Liver (tissue), 9 donors: Measurements from ENCODE around the gene SNX20. TPM values are rescaled to one million over a fixed set of nuclear protein-coding genes. Genes with fewer than 3 reads are reported as not detected.

Experiments used
- DNase-seq: peaks from one replicate; pipeline ENCODE4 v3.0.0-alpha.2; 2017; ENCODE audit warnings: low spot score
- H3K27ac ChIP-seq, 2 donors: one replicate each; pipeline ENCODE4 v1.7.0; 2013; ENCODE audit warnings: inconsistent platforms in 2 of 2, low read length in 2 of 2, control low read depth in 1 of 2, low read depth in 1 of 2, mild to moderate bottlenecking in 1 of 2
- H3K27me3 ChIP-seq, 4 donors: one replicate each; pipeline versions ENCODE4 v1.6.1 to v1.7.0; 2013; ENCODE audit warnings: low read length in 3 of 4, inconsistent platforms in 1 of 4, mild to moderate bottlenecking in 1 of 4, moderate library complexity in 1 of 4; ENCODE audit not compliant: control insufficient read depth in 4 of 4, insufficient read depth in 4 of 4
- H3K36me3 ChIP-seq, 4 donors: one replicate each; pipeline versions ENCODE4 v1.6.1 to v1.7.0; 2013; ENCODE audit warnings: low read length in 3 of 4, mild to moderate bottlenecking in 3 of 4, low read depth in 1 of 4, moderate library complexity in 1 of 4; ENCODE audit not compliant: control insufficient read depth in 4 of 4, insufficient read depth in 3 of 4
- H3K4me1 ChIP-seq, 4 donors: one replicate each; pipeline versions ENCODE4 v1.6.1 to v1.7.0; 2013; ENCODE audit warnings: low read length in 3 of 4, mild to moderate bottlenecking in 3 of 4, moderate library complexity in 1 of 4; ENCODE audit not compliant: control insufficient read depth in 4 of 4, insufficient read depth in 4 of 4
- H3K4me3 ChIP-seq, 3 donors: one replicate each; pipeline versions ENCODE4 v1.6.1 to v1.7.0; 2013; ENCODE audit warnings: low read length in 3 of 3, control low read depth in 1 of 3, low read depth in 1 of 3, mild to moderate bottlenecking in 1 of 3
- H3K9ac ChIP-seq, 2 donors: one replicate each; pipeline ENCODE4 v1.7.0; 2013; ENCODE audit warnings: low read length in 2 of 2, mild to moderate bottlenecking in 2 of 2, moderate library complexity in 2 of 2, control low read depth in 1 of 2, low read depth in 1 of 2
- H3K9me3 ChIP-seq, 4 donors: one replicate each; pipeline versions ENCODE4 v1.6.1 to v1.7.0; 2013; ENCODE audit warnings: low read length in 3 of 4; ENCODE audit not compliant: control insufficient read depth in 4 of 4
- FOXA1 ChIP-seq: IDR thresholded peaks from 2 replicates; pipeline ENCODE4 v1.6.1; 2016; ENCODE audit warnings: antibody characterized with exemption
- FOXA2 ChIP-seq: IDR thresholded peaks from 2 replicates; pipeline ENCODE4 v1.6.1; 2016; ENCODE audit warnings: antibody characterized with exemption
- GABPA ChIP-seq, 2 donors: IDR thresholded peaks in 1 of 2; conservative IDR thresholded peaks in 1 of 2; 2 replicates each; pipeline ENCODE4 v1.6.1; 2016; ENCODE audit warnings: antibody characterized with exemption in 2 of 2, mild to moderate bottlenecking in 1 of 2, moderate library complexity in 1 of 2
- HNF4A ChIP-seq, 2 donors: conservative IDR thresholded peaks; 2 replicates each; pipeline ENCODE4 v1.6.1; 2016; ENCODE audit warnings: antibody characterized with exemption in 2 of 2, mild to moderate bottlenecking in 2 of 2
- HNF4G ChIP-seq: IDR thresholded peaks from 2 replicates; pipeline ENCODE4 v1.6.1; 2016; ENCODE audit warnings: antibody characterized with exemption
- JUND ChIP-seq, 2 donors: IDR thresholded peaks; 2 replicates each; pipeline ENCODE4 v1.6.1; 2016; ENCODE audit warnings: antibody characterized with exemption in 2 of 2
- NR2F2 ChIP-seq: IDR thresholded peaks from 2 replicates; pipeline ENCODE4 v1.6.1; 2016; ENCODE audit warnings: antibody characterized with exemption
- RAD21 ChIP-seq, 2 donors: IDR thresholded peaks; 2 replicates each; pipeline ENCODE4 v1.6.1; 2016; ENCODE audit warnings: antibody characterized with exemption in 2 of 2, mild to moderate bottlenecking in 2 of 2
- RXRA ChIP-seq, 2 donors: IDR thresholded peaks; 2 replicates each; pipeline ENCODE4 v1.6.1; 2017 to 2018; ENCODE audit warnings: antibody characterized with exemption in 2 of 2, mild to moderate bottlenecking in 1 of 2
- TAF1 ChIP-seq: conservative IDR thresholded peaks from 2 replicates; pipeline ENCODE4 v1.6.1; 2016; ENCODE audit warnings: antibody characterized with exemption, mild to moderate bottlenecking
- WGBS: extraction: QIAGEN DNeasy Blood & Tissue Kit; methylation state at CpG from one replicate; pipeline ENCODE4 v1.1.7; 2013; 5-methylcytosine and 5-hydroxymethylcytosine counted together
- polyA plus RNA-seq, 2 donors: library from polyadenylated mRNA; stranded (reverse) in 1 of 2; unstranded in 1 of 2; fragments of 200-250 nt in 1 of 2; fragments of >200 nt in 1 of 2; fragmentation: Nextera tagmentation in 1 of 2; extraction: Ambion mirVana in 1 of 2; gene quantifications; one replicate each; pipeline versions ENCODE4 v1.2.1 to v1.2.3, GENCODE V29; 2013 to 2015
- total RNA-seq, 2 donors: library from RNA; depleted of rRNA; stranded (reverse); fragments of >200 nt; gene quantifications; one replicate each; pipeline ENCODE4 v1.2.3, GENCODE V29; 2014
- TF ChIP-seq, protein P1 (sequence below): IDR thresholded peaks from 2 replicates; pipeline ENCODE4 v1.6.1; 2016; ENCODE audit warnings: antibody characterized with exemption
- TF ChIP-seq, protein P2 (sequence below): IDR thresholded peaks from 2 replicates; pipeline ENCODE4 v1.6.1; 2016; ENCODE audit warnings: antibody characterized with exemption, mild to moderate bottlenecking
- TF ChIP-seq, protein P3 (sequence below): fragments of 150-350 bp; IDR thresholded peaks from 2 replicates; pipeline ENCODE4 v1.5.1; 2017; ENCODE audit warnings: improper control_type of control experiment, low read depth, low read length; ENCODE audit not compliant: missing input control
- donor health status: healthy.
- donor health status: healthy.
- donor health status: healthy.
- donor health status: healthy.
- donor health status: healthy.

SNX20 gene
- total and polyA plus RNA-seq, 4 donors = 0.40 to 3.5 (median 0.98) TPM

DNA sequence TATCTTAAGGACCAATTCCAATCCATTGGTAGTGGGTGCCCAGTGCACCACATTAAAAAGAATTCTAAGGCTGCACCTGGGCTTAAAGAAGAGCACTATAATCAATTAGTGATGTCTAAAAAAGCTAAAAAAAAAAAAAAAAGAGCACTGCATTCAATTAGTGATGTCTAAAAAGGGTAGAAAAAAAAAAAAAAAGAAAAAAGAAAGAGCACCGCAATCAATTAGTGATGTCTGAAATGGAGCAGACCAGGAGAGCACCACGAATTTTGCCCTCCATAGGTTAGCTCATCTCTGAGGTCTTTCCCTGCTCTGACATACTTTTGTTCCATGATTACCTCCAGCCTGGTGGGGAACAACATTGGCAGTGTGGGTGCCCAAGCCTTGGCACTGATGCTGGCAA, 41.8 kb upstream of the SNX20 start:
- peaks cover 0 to 2% (median 0%) of the 10 kb centered on the region in 4 donors for H3K36me3 ChIP-seq
- no peak for DNase-seq

DNA sequence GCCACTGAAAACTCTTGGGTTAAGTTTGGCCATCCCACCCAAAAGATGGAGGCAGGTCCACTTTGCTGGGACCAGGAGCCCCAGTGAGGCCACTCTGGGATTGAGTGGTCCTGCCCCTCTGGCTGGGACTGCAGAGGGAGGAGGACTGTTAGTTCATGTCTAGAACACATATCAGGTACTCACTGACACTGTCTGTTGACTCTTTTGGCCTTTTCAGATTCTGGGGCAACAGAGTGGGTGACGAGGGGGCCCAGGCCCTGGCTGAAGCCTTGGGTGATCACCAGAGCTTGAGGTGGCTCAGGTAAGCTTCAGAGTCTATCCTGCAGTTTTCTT, 41.3 kb upstream of the SNX20 start:
- Histone ChIP-seq H3K27me3 (no peaks in the 10 kb centered on the region), H3K9ac (no peak overlapping the region), H3K4me1 (no peaks in the 10 kb centered on the region), H3K27ac (no peak overlapping the region), H3K36me3 (peaks cover 0 to 2% (median 0%) of the 10 kb centered on the region in 4 donors), H3K4me3 (no peak overlapping the region), H3K9me3 (no peaks in the 10 kb centered on the region)
- 91% methylated on average over 1 of the region's 1 CpG for WGBS
- no peak for DNase-seq
- TF ChIP-seq GABPA (IDR thresholded peaks at IDR 0.05 in 1 of 2, conservative IDR thresholded peaks at IDR 0.05 in 1 of 2) (no peak), HNF4A (conservative IDR thresholded peaks at IDR 0.05) (no peak), HNF4G (no peak), JUND (IDR thresholded peaks at IDR 0.05) (no peak), TAF1 (no peak)

More for the DNA sequence above, 41.8 kb upstream of the SNX20 start:
- TF ChIP-seq NR2F2 = no peak
- no peak for TF ChIP-seq TAF1
- no peak for TF ChIP-seq RXRA (IDR thresholded peaks at IDR 0.05)
- TF ChIP-seq GABPA (IDR thresholded peaks at IDR 0.05 in 1 of 2, conservative IDR thresholded peaks at IDR 0.05 in 1 of 2) = no peak
- TF ChIP-seq FOXA1 = no peak
- TF ChIP-seq, protein P1, sequence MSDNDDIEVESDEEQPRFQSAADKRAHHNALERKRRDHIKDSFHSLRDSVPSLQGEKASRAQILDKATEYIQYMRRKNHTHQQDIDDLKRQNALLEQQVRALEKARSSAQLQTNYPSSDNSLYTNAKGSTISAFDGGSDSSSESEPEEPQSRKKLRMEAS = no peak
- TF ChIP-seq, protein P2, sequence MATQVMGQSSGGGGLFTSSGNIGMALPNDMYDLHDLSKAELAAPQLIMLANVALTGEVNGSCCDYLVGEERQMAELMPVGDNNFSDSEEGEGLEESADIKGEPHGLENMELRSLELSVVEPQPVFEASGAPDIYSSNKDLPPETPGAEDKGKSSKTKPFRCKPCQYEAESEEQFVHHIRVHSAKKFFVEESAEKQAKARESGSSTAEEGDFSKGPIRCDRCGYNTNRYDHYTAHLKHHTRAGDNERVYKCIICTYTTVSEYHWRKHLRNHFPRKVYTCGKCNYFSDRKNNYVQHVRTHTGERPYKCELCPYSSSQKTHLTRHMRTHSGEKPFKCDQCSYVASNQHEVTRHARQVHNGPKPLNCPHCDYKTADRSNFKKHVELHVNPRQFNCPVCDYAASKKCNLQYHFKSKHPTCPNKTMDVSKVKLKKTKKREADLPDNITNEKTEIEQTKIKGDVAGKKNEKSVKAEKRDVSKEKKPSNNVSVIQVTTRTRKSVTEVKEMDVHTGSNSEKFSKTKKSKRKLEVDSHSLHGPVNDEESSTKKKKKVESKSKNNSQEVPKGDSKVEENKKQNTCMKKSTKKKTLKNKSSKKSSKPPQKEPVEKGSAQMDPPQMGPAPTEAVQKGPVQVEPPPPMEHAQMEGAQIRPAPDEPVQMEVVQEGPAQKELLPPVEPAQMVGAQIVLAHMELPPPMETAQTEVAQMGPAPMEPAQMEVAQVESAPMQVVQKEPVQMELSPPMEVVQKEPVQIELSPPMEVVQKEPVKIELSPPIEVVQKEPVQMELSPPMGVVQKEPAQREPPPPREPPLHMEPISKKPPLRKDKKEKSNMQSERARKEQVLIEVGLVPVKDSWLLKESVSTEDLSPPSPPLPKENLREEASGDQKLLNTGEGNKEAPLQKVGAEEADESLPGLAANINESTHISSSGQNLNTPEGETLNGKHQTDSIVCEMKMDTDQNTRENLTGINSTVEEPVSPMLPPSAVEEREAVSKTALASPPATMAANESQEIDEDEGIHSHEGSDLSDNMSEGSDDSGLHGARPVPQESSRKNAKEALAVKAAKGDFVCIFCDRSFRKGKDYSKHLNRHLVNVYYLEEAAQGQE = no peak
- TF ChIP-seq, protein P3, sequence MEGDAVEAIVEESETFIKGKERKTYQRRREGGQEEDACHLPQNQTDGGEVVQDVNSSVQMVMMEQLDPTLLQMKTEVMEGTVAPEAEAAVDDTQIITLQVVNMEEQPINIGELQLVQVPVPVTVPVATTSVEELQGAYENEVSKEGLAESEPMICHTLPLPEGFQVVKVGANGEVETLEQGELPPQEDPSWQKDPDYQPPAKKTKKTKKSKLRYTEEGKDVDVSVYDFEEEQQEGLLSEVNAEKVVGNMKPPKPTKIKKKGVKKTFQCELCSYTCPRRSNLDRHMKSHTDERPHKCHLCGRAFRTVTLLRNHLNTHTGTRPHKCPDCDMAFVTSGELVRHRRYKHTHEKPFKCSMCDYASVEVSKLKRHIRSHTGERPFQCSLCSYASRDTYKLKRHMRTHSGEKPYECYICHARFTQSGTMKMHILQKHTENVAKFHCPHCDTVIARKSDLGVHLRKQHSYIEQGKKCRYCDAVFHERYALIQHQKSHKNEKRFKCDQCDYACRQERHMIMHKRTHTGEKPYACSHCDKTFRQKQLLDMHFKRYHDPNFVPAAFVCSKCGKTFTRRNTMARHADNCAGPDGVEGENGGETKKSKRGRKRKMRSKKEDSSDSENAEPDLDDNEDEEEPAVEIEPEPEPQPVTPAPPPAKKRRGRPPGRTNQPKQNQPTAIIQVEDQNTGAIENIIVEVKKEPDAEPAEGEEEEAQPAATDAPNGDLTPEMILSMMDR = no peak
- no peak for TF ChIP-seq FOXA2
- no peak for TF ChIP-seq HNF4G
- no peak for TF ChIP-seq RAD21 (IDR thresholded peaks at IDR 0.05)
- WGBS = 93% methylated on average over 2 of the region's 2 CpGs
- Histone ChIP-seq H3K4me1 (no peaks in the 10 kb centered on the region), H3K9ac (no peak overlapping the region), H3K9me3 (no peaks in the 10 kb centered on the region), H3K4me3 (no peak overlapping the region), H3K27ac (no peak overlapping the region), H3K27me3 (no peaks in the 10 kb centered on the region)
